NOMO-1 treated with DMSO at 0.1 percent for 48 hours (cell line): ENCODE results near the gene GPR55.
"Not testable (repeated sequence)": the region's sequence is repeated elsewhere in the genome, so short reads cannot be mapped to it uniquely, and the experiment has no call there.

Experiments used
- DNase-seq: peaks from one replicate; lab custom pipeline; 2025; ENCODE audit not compliant: unreplicated experiment; lab: John Stamatoyannopoulos, UW

The GPR55 gene, protein sequence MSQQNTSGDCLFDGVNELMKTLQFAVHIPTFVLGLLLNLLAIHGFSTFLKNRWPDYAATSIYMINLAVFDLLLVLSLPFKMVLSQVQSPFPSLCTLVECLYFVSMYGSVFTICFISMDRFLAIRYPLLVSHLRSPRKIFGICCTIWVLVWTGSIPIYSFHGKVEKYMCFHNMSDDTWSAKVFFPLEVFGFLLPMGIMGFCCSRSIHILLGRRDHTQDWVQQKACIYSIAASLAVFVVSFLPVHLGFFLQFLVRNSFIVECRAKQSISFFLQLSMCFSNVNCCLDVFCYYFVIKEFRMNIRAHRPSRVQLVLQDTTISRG

DNA sequence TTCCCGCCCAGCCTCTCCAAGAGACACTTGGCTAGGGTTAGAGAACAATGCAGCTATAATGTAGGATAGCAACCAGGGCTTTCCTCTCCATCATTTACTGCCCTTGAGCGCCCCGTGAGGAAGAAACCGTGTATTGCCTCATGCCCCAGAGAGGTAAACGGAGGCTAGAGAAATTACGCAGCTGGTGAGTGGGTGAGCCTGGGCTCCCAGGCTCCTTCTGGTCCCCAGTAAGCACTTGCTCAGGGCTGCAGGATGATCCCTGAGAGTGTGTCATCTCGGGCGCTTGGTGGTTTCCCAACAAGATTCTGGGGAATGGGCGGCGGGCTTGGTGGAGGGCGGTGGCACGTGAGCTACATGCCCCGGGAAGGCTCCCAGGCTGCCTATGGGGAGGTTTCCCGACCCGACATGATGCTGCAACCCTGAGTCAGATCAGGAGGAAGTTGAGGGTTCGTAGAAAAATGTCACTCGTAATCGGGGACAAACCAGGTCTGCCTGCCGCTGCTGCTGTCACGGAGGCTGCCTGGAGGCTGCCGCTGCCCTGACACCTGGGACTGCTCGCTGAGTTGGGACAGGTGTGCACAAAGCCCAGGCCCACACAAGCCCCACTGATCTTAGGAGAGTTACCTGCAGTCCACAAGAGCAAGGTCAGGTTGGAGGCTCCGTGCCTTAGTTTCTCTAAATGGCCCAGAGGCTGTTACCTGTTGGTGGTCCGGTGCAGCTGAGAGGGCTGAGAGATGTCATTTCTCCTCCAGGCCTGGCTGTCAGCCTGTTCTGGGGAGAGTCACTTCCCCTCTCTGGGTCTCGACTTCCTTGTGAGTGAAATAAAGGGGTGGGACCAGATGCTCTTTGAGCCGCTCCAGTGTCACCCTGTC, at the start of gene GPR55:
GPR55 (minus strand) TSS at position 773 of the 872 bp plus-strand sequence. CDS start 14,280 bp downstream, outside the sequence.
- peak; percentile 69 for DNase-seq

DNA sequence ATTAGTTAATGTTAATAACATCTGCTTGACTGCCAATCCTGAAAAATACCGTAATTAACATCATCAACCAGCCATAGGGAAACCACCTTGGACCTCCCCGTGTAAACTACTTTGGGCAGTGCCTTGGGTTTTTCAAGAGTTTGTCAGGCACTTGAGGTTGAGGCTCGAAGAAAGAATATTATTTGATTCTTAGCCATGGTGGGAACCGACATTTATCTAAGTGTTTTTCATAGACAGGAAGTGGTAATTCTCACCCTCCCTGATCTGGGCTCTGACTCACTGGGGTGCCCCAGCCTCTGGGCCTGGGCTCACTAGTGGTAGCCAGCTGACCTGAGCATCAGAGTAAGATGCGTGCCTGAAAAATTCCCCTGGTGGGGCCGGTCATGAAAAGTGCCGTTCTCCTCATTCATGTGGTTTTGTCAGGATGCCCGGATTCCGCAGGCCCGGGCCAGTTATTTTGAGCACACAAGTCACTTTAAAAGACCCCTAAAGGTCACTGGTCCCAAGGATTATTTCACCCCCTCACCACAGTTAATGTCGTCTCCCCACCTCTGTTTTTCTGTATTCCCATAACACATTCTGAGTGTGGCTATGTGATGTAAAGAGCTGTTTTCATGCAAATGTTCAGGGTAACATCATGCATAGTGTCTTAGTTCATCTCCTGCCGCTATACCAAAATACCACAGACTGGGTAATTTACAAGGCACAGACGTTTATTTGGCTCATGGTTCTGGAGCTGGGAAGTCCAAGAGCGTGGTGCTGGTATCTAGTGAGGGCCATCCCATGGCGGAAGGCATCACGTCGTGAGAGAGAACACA, 49.3 kb upstream of the GPR55 start:
- DNase-seq = no peak

DNA sequence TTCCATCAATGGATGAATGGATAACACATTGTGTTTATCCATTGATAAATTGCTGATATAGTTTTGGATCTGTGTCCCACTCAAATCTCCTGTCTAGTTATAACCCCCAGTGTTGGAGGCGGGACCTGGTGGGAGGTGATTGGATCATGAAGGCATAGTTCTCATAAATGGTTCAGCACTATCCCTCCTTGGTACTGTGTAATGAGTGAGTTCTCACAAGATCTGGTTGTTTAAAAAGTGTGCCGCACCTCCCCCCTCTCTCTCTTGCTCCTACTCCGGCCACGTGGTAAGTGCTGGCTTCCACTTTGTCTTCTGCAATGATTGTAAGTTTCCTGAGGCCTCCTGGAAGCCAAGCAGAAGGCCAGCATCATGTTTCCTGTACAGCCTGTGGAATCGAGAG, 47.0 kb upstream of the GPR55 start:
- no peak for DNase-seq

DNA sequence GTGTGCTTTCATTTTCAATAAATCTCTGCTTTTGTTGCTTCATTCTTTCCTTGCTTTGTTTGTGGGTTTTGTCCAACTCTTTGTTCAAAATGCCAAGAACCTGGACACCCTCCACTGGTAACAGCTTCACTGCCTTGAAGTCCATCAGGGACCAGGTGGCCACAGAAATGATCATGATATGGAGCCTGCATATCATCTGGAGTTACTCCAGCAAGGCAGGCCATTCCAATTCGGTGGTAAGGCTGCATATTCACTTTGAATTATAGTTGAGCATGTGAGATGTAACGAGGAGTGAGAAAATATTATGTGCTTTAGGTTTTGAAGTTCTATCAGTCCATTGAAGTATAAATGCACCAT, 44.6 kb upstream of the GPR55 start:
- no peak for DNase-seq

DNA sequence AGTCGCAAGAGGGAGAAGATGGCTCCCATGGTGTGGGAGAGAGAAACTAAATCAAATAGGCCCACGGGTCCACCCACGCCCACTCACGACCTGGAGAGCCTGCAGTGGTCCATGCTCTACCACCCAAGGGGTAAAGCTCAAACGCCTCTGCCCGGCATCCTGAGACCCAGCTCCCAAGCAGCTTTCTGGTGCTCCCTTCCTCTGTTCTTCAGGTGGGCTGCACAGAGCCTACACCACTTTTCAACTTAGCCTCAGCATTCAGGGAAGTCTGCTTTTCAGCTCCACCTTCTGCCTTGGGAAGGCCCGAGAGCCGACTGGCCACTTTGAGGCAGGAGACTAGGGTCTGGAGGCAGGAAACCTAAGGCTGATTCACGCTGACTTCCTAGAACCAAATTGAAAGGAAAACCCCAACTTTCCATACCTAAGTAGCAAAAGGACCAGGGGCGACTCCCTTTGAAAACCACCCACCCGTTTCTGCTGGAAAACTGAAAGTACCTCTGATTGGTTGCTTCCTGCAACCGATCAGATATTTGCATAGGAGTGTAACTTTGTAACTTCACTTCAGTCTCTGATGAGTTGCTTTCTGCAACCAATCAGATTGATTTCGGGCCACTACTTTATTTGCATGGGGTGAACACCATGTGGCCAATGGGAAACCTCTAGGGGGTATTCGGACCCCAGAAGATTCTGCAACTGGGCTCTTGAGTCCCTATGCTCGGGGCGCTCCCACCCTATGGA, 44.0 kb upstream of the GPR55 start:
- peak; percentile 41 for DNase-seq

DNA sequence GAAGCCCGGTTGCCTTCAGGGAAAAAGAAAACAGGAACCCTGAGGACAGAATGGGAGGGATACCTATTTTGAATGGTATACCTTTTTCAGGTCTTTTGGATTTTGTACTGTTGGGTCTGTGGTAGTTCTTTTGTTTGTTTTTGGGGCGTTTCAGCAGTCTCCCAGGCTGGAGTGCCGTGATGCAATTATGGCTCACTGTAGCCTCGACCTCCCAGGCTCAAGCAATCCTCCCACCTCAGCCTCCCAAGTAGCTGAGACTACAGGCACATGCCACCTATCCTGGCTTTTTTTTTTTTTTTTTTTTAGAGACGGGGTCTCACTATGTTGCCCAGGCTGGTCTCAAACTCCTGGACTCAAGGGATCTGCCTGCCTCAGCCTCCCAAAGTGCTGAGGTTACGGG, 43.3 kb upstream of the GPR55 start:
- not testable (repeated sequence) for DNase-seq

DNA sequence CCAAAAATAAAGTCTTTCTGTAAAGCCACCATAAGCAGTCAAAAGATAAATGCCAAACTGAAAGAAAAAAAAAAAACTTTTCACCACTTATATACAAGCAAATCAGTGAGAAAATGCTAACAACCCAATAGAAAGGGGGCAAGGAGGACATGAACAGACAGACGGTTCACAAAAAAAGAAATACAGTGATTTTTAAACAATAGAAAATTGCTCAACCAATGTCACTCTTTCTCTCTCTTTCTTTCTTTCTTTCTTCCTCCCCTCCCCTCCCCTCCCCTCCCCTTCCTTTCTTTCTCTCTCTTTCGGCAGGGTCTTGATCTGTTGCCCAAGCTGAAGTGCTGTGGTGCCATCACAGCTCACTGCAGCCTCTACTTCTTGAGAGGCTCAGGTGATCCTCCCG, 42.1 kb upstream of the GPR55 start:
- DNase-seq = no peak

DNA sequence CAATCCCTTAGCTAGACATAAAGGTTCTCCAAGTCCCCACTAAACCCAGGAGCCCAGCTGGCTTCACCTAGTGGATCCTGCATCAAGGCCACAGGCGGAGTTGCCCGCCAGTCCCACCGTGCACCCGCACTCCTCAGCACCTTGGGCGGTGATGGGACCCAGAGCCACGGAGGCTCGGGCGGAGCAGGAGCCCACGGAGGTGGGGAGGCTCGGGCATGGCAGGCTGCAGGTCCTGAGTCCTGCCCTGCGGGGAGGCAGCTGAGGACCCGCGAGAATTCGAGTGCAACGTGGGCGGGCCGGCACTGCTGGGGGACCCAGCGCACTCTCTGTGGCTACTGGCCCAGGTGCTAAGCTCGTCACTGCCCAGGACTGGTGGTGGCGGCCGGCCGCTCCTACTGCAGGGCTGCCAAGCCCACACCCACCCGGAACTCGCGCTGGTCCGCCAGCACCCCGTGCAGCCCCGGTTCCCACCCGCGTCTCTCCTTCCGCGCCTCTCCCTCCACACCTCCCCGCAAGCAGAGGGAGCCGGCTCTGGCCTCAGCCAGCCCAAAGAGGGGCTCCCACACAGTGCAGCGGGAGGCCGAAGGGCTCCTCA, 39.2 kb upstream of the GPR55 start:
- DNase-seq = no peak

DNA sequence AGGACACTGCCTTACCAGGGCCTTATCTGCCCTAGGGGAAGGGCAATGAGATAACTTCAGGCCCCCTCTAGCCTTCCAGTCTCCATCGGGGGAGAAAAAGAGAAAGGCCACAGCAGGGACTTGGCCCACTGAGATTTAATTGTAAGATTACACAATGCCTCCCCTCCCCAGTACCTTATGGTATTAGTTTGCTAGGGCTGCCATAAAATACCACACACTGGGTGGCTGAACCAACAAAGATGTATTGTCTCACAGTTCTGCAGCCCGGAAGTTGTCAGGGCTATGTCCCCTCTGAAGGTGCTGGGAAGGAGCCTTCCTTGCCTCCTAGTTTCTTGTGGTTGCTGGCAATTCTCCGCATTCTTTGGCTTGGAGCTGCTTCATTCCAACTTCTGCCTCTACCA, 36.0 kb upstream of the GPR55 start:
- DNase-seq = no peak

DNA sequence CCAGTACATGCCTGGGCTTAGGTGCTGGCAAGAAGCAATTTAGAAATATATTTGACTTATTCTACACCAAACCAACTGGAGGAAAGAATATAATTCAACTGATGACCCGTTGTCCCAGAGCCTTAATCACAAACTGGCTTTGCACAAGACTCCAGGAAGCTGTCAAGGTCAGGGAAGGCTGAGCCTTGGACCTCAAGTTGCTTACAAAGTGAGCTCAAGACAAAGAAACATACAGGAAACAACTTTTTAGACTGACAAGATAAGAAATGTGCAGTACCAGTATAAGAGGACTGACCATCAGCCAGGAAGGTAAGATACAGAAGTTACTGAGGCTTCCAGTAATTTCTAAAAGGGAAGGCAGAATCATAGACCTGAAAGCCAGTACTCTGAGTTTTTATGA, 35.0 kb upstream of the GPR55 start:
- no peak for DNase-seq

DNA sequence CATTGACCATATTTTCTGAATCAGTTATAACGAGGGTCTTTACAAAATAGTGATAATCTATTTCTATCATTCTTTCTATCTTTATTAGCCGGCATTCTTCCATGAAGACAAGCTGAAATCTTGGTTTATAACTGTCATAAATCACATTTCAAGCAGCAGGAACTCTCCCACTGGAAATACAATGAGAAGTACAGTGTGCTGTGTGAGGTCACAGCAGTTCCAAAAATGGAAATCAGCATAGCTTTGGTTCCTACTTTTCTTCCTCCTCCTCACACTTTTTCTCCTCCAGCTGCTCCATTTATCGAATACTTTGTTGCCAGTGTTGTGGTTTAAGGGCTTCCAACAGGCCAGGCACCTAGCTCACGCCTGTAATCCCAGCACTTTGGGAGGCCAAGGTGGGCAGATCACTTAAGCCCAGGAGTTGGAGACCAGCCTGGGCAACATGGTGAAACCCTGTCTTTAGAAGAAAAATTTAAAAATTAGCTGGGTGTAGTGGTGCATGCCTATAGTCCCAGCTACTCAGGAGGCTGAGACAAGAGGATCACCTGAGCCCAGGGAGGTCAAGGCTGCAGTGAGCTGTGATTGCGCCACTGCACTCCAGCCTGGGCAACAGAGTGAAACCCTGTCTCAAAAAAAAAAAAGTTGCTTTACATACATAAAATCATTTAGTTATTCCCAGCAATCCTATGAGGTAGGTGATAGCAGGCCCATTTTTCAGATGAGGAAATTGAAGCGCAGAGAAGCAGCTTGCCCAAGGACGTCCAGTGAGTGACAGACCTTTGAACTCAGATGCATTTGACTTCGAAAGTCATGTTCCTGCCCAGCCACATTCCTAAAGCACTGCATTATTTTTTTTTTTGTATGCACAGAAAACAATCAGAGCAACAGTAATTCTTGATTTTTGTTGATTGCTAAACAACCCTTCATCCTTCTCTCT, 34.0 kb upstream of the GPR55 start:
- no peak for DNase-seq

DNA sequence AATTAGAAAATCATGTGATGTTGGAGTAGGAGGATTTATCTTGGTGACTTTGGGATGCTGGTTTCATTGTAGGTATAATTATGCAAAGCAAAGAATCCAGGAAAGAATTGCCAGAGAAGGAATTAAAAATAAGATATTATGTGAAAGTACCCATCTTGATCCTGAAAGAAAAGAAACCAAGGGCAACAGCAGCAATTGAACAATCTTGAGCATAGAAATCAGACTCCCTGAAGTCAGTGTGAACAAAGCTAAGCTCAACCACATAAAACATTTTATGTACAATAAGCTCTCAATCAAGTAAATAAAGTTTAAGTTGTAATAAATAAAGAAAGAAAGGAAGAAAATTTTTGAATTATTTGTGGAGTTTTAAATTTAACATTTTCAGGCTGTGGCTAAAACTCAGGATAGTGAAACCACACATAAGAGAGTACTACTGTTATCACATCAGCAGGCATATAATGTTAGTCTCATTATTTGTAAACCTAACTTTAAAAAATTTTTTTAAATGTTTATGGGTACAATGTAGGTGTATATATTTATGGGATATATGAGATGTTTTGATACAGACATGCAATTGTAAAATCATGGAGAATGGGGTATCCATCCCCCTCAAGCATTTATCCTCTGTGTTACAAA, 32.8 kb upstream of the GPR55 start:
- no peak for DNase-seq

DNA sequence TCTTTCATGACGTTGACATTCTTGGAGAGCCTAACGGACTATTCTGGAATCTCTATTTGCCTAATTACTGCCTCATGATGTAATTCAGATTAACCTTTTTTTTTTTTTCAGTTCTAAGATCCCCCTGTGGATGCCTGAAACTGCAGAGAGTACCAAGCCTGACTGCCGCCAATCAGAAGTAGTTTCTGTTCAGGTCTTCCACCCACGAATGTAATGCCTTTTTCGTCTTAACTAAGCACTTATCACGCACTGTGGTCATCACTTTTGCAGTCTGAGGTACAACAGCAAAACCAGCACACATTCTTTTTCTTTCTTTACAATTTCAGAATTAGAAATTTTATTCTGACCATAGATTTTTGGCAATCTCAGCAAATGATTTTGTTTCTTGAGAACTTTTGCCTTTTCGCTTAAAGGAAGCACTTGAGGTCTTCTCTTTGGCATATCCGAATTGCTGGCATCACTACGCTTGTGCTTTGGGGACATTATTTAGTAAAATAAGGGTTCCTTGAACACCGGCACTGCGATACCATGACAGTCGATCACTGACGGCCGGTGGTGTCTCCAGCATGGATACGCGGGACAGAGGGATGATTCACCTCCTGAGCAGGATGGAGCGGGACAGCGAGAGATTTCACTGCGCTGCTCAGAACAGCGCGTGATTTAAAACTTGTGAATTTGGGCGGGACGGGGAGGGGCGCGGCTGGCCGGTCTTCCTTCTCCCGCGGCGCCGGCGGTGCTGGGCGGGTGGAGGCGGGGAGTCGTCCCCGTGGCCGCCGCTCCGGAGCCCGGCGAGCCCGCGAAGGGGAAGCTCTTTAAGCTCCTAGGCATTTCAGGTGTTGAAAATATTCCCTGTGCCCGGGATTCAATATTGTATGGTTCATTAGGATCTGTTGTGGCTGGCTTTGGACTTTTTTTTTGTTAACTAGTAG, 32.0 kb upstream of the GPR55 start:
- DNase-seq = no peak

DNA sequence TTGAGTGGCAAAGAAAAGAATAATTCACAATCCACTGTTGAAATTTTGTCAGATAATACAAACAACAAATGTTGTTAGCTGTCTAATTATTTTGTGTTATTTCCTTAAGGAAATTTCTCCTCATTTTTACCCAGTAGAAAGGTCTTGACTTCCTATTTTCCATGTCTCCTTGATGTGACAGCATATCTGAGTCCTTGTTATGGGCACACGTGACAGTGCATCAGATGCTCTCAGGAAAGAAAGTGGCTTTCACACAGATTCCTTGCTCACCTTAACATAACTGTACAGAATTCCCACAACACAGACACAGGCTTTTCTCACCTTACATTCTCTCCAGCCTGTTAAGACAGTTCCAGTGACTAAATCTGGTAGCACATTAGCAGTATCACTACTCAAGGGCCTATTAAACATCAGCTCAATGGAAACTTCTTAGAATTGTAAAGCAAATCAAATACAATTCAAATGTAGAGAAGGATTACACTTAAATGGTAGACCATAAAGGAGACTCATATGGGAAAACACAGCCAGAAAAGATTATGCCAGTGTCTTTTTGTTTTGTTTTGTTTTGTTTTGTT, 30.2 kb upstream of the GPR55 start:
- DNase-seq = no peak

DNA sequence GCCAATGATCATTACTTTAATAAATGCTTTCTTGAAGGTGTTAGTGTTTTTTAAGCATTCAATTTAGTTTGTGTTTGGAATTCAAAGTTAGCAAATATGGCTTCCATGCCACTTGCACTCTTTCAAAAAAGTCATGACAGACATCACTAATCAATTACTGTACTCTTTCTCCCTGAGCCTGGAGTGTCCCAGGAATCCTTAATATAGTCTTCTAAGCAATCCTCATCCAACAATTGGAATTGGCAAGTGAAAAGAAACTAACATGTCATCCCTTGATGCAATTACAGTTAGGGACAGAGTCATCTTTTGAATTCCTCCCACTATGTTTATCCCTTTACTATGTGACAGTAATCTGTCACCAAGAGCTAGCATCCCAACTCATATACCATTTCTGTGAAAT, 29.7 kb upstream of the GPR55 start:
- DNase-seq = no peak

DNA sequence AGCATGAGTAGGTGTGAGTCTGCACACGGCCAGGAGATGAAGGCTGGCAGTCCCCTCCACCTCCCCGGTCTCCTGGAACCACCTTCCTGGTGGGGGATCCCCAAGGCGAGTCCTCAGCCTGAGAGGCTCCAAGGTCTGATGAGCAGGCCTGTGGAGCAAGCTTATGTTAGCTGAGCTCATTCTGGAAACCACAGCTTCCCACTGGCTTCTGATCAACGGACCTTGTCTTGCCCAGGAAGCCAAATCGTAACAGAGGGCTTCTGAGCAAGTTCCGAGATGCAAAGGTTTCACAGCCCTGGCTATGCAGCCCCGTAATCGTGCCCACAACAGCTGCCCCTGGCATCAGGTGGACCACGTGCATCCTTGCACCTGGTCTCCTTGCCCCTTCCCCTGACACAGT, 28.8 kb upstream of the GPR55 start:
- no peak for DNase-seq

DNA sequence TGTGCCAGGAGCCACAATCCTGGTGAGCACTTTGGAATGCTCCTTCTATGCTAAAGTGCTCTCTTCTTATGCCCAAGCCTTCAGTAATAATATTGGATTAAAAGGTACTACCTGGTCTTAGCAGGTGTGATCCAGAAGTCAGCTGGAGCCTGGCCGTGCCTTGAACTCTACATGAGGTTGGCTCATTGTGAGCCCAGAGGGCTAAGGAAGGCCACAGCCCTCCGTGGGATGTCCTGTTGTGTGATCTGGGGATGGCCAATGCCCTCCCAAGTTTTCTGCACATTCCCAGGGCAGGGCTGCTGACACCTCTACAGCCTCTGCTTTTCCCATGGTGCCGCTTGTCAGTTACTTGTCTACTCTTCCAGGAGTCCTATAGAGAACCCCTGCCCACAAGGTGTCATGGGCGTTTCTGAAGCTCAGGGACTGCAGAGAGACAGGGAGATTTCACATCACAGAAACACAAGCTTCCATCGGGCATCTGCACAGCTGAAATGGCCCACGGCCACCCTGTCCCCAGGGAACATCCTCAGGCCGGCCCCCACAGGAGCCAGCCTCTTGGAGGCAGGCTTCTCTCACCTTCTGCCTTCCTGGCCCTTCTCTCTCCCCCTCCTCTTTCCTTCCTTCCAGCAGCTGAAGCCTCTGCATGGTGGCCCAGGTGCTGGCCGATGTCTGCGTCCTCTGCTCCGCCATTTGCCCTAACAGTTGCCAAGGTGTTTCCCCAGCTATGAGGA, 27.3 kb upstream of the GPR55 start:
- no peak for DNase-seq
